Spleen (tissue), 11 donors: ENCODE results near the gene IL19. TPM values are rescaled to one million over a fixed set of nuclear protein-coding genes. Genes with fewer than 3 reads are reported as not detected.

ENCODE experiments used
- DNase-seq: peaks from one replicate; pipeline ENCODE4 v3.0.0-alpha.2; 2020
- H3K27ac ChIP-seq, 8 donors: fragments of 200-600 bp; sonication (generic) in 7 of 8; 1 replicate in 4 of 8; 2 replicates in 4 of 8; pipeline versions ENCODE4 v1.5.0 to v1.8.0; 2016 to 2021; ENCODE audit warnings: inconsistent platforms in 4 of 8, mild to moderate bottlenecking in 4 of 8, moderate library complexity in 1 of 8
- H3K27me3 ChIP-seq, 7 donors: fragments of 200-600 bp; sonication (generic) in 6 of 7; replicated peaks in 1 of 7; 1 replicate in 4 of 7; 2 replicates in 3 of 7; pipeline versions ENCODE4 v1.5.0 to v1.8.0; 2016 to 2021; ENCODE audit warnings: inconsistent platforms in 3 of 7, mild to moderate bottlenecking in 1 of 7
- H3K36me3 ChIP-seq, 6 donors: fragments of 200-600 bp; sonication (generic) in 5 of 6; 1 replicate in 4 of 6; 2 replicates in 2 of 6; pipeline versions ENCODE4 v1.5.0 to v1.8.0; 2016 to 2021; ENCODE audit warnings: inconsistent platforms in 2 of 6
- H3K4me1 ChIP-seq, 6 donors: fragments of 200-600 bp; sonication (generic) in 5 of 6; 1 replicate in 3 of 6; 2 replicates in 3 of 6; pipeline versions ENCODE4 v1.5.0 to v1.8.0; 2016 to 2021; ENCODE audit warnings: inconsistent platforms in 3 of 6
- H3K4me3 ChIP-seq, 8 donors: fragments of 200-600 bp; sonication (generic) in 7 of 8; 1 replicate in 4 of 8; 2 replicates in 4 of 8; pipeline versions ENCODE4 v1.5.0 to v1.8.0; 2016 to 2021; ENCODE audit warnings: inconsistent platforms in 4 of 8, mild to moderate bottlenecking in 4 of 8, moderate library complexity in 2 of 8
- H3K9me3 ChIP-seq, 8 donors: fragments of 200-600 bp; sonication (generic) in 7 of 8; 1 replicate in 4 of 8; 2 replicates in 4 of 8; pipeline versions ENCODE4 v1.5.0 to v1.8.0; 2016 to 2021; ENCODE audit warnings: inconsistent platforms in 4 of 8
- POLR2A ChIP-seq, 3 donors: fragments of 450-650 bp; IDR thresholded peaks; one replicate each; pipeline ENCODE4 v1.5.1; 2017; ENCODE audit warnings: antibody characterized with exemption in 3 of 3, mild to moderate bottlenecking in 1 of 3
- POLR2AphosphoS5 ChIP-seq, 3 donors: sonication (generic); formaldehyde crosslinking; IDR thresholded peaks; one replicate each; pipeline ENCODE4 v1.5.1; 2017; ENCODE audit warnings: antibody characterized with exemption in 3 of 3
- WGBS, 5 donors: extraction: QIAGEN DNeasy Blood & Tissue Kit in 3 of 5; methylation state at CpG; one replicate each; pipeline versions ENCODE4 v1.1.5 to v1.1.7; 2013 to 2018; 5-methylcytosine and 5-hydroxymethylcytosine counted together
- intact Hi-C: fragments of 100-400 bp; cut with DNase I; formaldehyde crosslinking; loops from one replicate; pipeline ENCODE4 v1.15.0; 2023; ENCODE audit warnings: low total_unique reads
- polyA plus RNA-seq, 3 donors: library from polyadenylated mRNA; stranded (reverse); fragments of 200-250 nt; gene quantifications; one replicate each; pipeline ENCODE4 v1.2.1, GENCODE V29; 2013
- total RNA-seq, 7 donors: library from RNA; depleted of rRNA in 3 of 7; stranded (reverse); fragments of >200 nt in 3 of 7; fragmentation: NEBNext Ultra II Directional in 4 of 7; extraction: Animal tissue kit (Norgen Biotek cat#: 25700) in 4 of 7; gene quantifications; one replicate each; pipeline versions ENCODE4 v1.1.0 to v1.2.1, GENCODE V29; 2016 to 2021
- TF ChIP-seq, protein P1 (sequence below), 11 experiments: fragments of 200-600 bp in 7 of 11; fragments of 450-650 bp in 4 of 11; sonication (generic) in 4 of 11; IDR thresholded peaks in 8 of 11; conservative IDR thresholded peaks in 3 of 11; 1 replicate in 7 of 11; 2 replicates in 4 of 11; pipeline versions ENCODE4 v1.4.0 to v1.8.0; 2016 to 2021; ENCODE audit warnings: antibody characterized with exemption in 11 of 11, inconsistent platforms in 4 of 11, mild to moderate bottlenecking in 1 of 11
- donor health status: healthy with polysubstance abuse.
- donor health status: DM: no; HTN: no; CAD: no; lungs with moderate emphysema.
- donor health status: DM: no; HTN: no; CAD: no.
- donor health status: Bipolar disorder and iron deficiency.
- donor health status: healthy.
- donor health status: DM: no; HTN: no; CAD: no.
- donor health status: DM: yes; HTN: yes; CAD: no.

The IL19 gene
- total and polyA plus RNA-seq, 10 donors, result 0.09 to 2.2 (median 0.12) TPM; not detected in 7

DNA sequence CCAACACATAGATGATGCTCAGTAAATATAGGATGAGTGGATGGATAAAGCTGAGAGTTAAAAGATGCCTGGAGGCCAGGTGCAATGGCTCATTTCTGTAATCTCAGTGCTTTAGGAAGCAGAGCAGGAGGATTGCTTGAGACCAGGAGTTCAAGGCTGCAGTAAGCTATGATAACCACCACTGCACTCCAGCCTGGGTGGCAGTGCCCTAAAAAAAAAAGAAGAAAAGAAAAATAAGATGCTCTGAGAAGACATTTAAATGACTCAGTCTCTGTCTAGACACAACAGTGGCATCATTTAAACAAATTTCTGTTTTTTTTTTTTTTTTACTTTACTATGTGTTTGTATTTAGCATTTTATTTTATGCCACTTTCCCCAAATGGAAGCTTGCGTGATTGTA lies 25.3 kb upstream of the IL19 start:
- 89 to 98% (median 97%) methylated on average over 1 of the region's 1 CpG for WGBS, 5 donors
- intact Hi-C loops, result no loop called here
- Histone ChIP-seq H3K36me3 (no peaks in the 10 kb centered on the region), H3K9me3 (no peaks in the 10 kb centered on the region), H3K27me3 (no peaks in the 10 kb centered on the region), H3K4me3 (no peak overlapping the region), H3K4me1 (peaks cover 0 to 38% (median 18%) of the 10 kb centered on the region in 6 donors), H3K27ac (no peak overlapping the region)
- DNase-seq, result no peak
- TF ChIP-seq POLR2A (IDR thresholded peaks at IDR 0.05) (no peak), POLR2AphosphoS5 (IDR thresholded peaks at IDR 0.05) (no peak)
- TF ChIP-seq, protein P1, sequence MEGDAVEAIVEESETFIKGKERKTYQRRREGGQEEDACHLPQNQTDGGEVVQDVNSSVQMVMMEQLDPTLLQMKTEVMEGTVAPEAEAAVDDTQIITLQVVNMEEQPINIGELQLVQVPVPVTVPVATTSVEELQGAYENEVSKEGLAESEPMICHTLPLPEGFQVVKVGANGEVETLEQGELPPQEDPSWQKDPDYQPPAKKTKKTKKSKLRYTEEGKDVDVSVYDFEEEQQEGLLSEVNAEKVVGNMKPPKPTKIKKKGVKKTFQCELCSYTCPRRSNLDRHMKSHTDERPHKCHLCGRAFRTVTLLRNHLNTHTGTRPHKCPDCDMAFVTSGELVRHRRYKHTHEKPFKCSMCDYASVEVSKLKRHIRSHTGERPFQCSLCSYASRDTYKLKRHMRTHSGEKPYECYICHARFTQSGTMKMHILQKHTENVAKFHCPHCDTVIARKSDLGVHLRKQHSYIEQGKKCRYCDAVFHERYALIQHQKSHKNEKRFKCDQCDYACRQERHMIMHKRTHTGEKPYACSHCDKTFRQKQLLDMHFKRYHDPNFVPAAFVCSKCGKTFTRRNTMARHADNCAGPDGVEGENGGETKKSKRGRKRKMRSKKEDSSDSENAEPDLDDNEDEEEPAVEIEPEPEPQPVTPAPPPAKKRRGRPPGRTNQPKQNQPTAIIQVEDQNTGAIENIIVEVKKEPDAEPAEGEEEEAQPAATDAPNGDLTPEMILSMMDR (IDR thresholded peaks at IDR 0.05 in 8 of 11, conservative IDR thresholded peaks at IDR 0.05 in 3 of 11), result no peak

DNA sequence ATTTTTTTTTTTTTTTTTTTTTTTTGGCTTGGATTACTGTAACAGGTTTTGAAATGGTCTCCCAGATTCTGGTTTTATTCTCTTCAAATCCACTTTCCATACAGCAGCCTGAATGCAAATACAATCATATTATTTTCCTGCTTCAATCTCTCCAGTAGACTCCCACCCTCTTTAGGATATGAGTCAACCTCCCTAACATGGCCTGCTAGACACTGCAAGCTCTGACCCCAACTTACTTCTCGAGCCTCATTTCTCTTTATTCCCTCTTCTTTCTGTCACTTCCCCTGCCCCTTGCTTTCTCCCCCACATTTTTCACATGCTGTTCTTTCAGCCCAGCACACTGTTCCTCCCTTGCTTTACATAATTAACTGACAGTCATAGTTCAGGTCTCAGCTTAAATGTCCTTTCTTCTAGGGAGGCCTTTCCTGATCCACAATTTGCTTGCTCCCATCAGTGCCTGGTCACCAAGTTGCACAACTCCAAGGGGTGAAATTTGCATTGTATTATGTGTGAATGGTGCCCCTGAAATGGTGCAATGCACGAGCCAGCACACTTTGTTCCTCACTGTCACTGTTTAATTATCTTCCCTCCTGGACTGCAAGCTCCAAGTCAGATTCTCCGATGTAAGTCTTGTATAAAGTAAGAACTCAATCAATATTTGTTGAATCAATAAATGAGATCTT lies 22.1 kb upstream of the IL19 start:
- TF ChIP-seq POLR2A (IDR thresholded peaks at IDR 0.05) (no peak), POLR2AphosphoS5 (IDR thresholded peaks at IDR 0.05) (peak in 1 of 3 donors; percentile 66)
- Histone ChIP-seq H3K36me3 (no peaks in the 10 kb centered on the region), H3K4me3 (no peak overlapping the region), H3K9me3 (no peaks in the 10 kb centered on the region), H3K4me1 (peaks cover 0 to 20% (median 7%) of the 10 kb centered on the region in 6 donors), H3K27me3 (no peaks in the 10 kb centered on the region), H3K27ac (peak overlapping the region in 5 of 8 donors; percentile 26 to 68 (median 45))
- intact Hi-C loops, result no loop called here
- no peak for DNase-seq
- WGBS, 5 donors, result 38 to 79% (median 56%) methylated on average over 3 of the region's 3 CpGs

DNA sequence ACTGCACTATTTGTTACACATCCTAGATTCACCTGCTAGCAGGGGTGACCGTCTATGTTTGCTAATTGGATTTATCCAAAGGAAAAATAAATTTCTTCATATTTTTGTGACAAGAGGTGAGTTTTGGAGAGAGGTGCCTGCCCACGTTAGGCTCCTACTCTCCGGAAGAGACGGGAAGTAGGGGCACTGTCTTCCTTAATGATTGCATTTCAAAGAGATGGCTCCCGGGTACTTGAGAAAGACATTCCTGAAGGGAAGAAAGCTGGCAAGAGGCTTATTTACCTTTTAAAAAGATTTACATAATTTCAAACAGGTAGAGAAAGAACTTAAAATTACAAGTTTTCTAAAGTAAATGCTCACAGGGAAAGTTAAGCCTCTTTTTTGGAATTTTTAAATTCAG lies 18.7 kb upstream of the IL19 start:
- Histone ChIP-seq H3K4me1 (peaks cover 0 to 12% (median under 1%) of the 10 kb centered on the region in 6 donors), H3K4me3 (no peak overlapping the region), H3K9me3 (no peaks in the 10 kb centered on the region), H3K36me3 (no peaks in the 10 kb centered on the region), H3K27me3 (no peaks in the 10 kb centered on the region), H3K27ac (peak overlapping the region in 1 of 8 donors; percentile 55)
- TF ChIP-seq POLR2A (IDR thresholded peaks at IDR 0.05), result no peak
- TF ChIP-seq, protein P1 (IDR thresholded peaks at IDR 0.05 in 8 of 11, conservative IDR thresholded peaks at IDR 0.05 in 3 of 11), result no peak
- no peak for TF ChIP-seq POLR2AphosphoS5 (IDR thresholded peaks at IDR 0.05)
- 71 to 90% (median 87%) methylated on average over 5 of the region's 5 CpGs for WGBS, 5 donors
- intact Hi-C loops, result no loop called here
- DNase-seq, result no peak

DNA sequence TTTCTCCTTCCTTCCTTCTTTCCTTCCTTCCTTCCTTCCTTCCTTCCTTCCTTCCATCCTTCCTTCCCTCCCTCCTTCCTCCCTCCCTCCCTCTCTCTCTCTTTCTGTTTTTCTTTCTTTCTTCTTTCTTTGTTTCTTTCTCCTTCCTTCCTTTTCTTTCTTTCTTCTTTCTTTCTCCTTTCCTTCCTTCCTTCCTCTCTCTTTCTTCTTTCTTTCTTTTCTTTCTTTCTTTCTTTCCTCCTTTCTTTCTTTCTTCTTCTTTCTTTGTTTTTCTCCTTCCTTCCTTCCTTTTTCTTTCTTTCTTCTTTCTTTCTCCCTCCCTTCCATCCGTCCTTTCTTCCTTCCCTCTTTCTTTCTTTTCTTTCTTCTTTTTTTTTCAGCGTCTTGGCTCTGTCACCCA lies 18.1 kb upstream of the IL19 start:
- H3K9me3 ChIP-seq, result no peaks in the 10 kb centered on the region
- H3K4me3 ChIP-seq, result no peak overlapping the region
- no peak for DNase-seq
- no peak for TF ChIP-seq POLR2AphosphoS5 (IDR thresholded peaks at IDR 0.05)
- no peak for TF ChIP-seq POLR2A (IDR thresholded peaks at IDR 0.05)
- TF ChIP-seq, protein P1 (IDR thresholded peaks at IDR 0.05 in 8 of 11, conservative IDR thresholded peaks at IDR 0.05 in 3 of 11), result no peak
- H3K36me3 ChIP-seq, result no peaks in the 10 kb centered on the region
- intact Hi-C loops, result no loop called here
- H3K4me1 ChIP-seq, result peaks cover 0 to 17% (median 6%) of the 10 kb centered on the region in 6 donors
- no peaks in the 10 kb centered on the region for H3K27me3 ChIP-seq
- 82 to 88% (median 86%) methylated on average over 2 of the region's 2 CpGs for WGBS, 5 donors
- H3K27ac ChIP-seq, result peak overlapping the region in 3 of 8 donors; percentile 9 to 55 (median 29)
